NCI-H1048 (cell line): ENCODE results near the gene NKX2-3.

Experiments used
- DNase-seq: peaks from one replicate; lab custom pipeline; 2025; lab: John Stamatoyannopoulos, UW

The NKX2-3 gene

DNA sequence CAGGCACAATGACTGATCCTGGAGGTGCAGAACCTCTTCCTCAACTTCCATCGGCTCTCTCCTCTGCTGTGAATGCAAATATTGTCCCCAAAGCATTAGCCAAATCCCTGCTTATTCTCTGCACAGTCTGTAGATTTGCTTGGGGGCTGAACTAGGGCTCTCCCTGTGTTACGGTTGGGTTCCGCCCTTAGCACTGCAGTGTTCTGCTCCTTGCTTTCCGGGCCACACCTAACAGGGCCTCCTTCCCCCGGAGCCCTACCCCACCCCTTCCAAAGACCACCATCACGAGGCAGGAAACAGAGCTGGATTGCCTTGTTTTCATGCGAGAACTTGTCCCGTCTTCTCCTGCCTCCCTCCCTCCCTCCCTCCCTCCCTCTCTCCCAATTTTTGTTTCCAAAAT is 50.9 kb downstream of the NKX2-3 start:
- DNase-seq, result no peak
